Activated CD4-positive, alpha-beta T cell treated with anti-CD3 and anti-CD28 coated beads, Interleukin-2, amount 50 U/mL, for 4 hours (primary cell): ENCODE measurements around the gene PRELP.

Experiments
- DNase-seq, 2 experiments: peaks; one replicate each; pipeline ENCODE4 v3.0.0-alpha.2; 2020

The PRELP gene

GRCh38 chr1:203479646-203480045, 4.0 kb downstream of the PRELP start:
- no peak for DNase-seq

- no peak for DNase-seq
These were observed 4.5 kb downstream of the PRELP start for GRCh38 chr1:203480084-203480483.

GRCh38 chr1:203480525-203481084, 5.0 kb downstream of the PRELP start:
- DNase-seq = peak; percentile 11 to 18

- no peak for DNase-seq
These were observed 5.6 kb downstream of the PRELP start for GRCh38 chr1:203481196-203481595.

GRCh38 chr1:203486618-203487370, 11.2 kb downstream of the PRELP start:
- no peak for DNase-seq

GRCh38 chr1:203488539-203488938, 12.9 kb downstream of the PRELP start:
- DNase-seq = no peak

- no peak for DNase-seq
These were observed 15.0 kb downstream of the PRELP start for GRCh38 chr1:203490607-203491006.

- no peak for DNase-seq
These were observed 16.1 kb downstream of the PRELP start for GRCh38 chr1:203491664-203492063.

GRCh38 chr1:203492082-203492747, 16.6 kb downstream of the PRELP start:
- DNase-seq = no peak

GRCh38 chr1:203492748-203493130, 17.1 kb downstream of the PRELP start:
- DNase-seq = no peak

- no peak for DNase-seq
These were observed 18.3 kb downstream of the PRELP start, which contains the start of gene OPTC for GRCh38 chr1:203493901-203494300. Gene OPTC, plus strand, starts transcription at chr1:203494153. Its CDS starts 1,853 bp downstream, at chr1:203496006.

GRCh38 chr1:203495845-203496244, 20.2 kb downstream of the PRELP start:
- DNase-seq = no peak

- no peak for DNase-seq
These were observed 21.7 kb downstream of the PRELP start for GRCh38 chr1:203497269-203497777.

GRCh38 chr1:203499643-203500278, 24.2 kb downstream of the PRELP start:
- no peak for DNase-seq

- no peak for DNase-seq
These were observed 24.7 kb downstream of the PRELP start for GRCh38 chr1:203500279-203500678.

- no peak for DNase-seq
These were observed 28.2 kb downstream of the PRELP start for GRCh38 chr1:203503836-203504235.

GRCh38 chr1:203504400-203505250, 29.0 kb downstream of the PRELP start:
- peak; percentile 73 to 75 for DNase-seq

GRCh38 chr1:203505526-203506204, 30.1 kb downstream of the PRELP start:
- DNase-seq = no peak

- no peak for DNase-seq
These were observed 31.4 kb downstream of the PRELP start for GRCh38 chr1:203506858-203507626.

GRCh38 chr1:203507759-203508158, 32.2 kb downstream of the PRELP start:
- DNase-seq = no peak
